HG03439 (cell line): ENCODE data around the gene THG1L.
"Not testable (repeated sequence)": the region's sequence is repeated elsewhere in the genome, so short reads cannot be mapped to it uniquely, and the experiment has no call there.

Experiments
- ATAC-seq: cut with Tn5 transposase; IDR thresholded peaks from one replicate; pipeline ENCODE4 v1.9.1; 2021; ENCODE audit warnings: mild to moderate bottlenecking, moderate library complexity; ENCODE audit not compliant: unreplicated experiment

The THG1L gene

DNA sequence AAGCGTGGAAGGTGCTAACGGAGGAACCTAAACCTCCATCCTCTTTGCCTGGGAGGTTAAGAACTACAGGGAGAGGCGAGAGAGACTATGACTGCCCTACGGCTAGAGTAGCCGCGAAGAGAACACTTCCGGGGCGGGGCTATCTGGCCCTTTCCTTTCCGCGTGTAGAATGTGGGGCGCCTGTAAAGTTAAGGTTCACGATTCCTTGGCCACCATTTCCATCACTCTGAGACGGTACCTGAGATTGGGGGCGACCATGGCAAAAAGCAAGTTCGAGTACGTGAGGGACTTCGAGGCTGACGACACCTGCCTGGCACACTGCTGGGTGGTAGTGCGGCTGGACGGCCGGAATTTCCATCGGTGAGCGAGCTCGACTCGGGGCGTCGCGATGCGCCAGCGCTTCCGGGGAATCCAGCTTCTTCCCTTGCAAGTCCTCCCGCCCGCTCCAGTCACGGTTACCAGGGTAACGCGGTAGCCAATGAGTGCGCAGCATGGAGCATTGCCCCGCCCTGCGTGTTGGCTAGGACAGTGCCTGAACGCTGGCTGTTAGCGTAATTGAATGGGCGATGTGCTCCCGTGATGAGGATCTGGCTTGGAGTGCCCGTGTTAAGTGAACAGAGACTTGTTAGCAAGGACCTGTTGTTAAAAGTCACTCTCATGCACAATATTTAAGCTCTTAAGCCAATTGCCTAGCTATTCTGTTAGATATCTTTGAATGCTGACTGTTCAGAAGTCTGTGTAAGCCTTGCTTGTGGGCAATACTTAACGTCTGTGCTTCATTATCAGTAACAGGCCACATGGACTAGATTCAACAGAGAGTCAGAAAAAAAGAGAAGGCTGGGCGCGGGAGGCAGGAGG is at the start of gene THG1L:
Gene THG1L (plus strand): TSS at position 149 of the 858 bp plus-strand sequence. CDS start 21 bp downstream, at position 170.
- ATAC-seq, result peak; percentile 94

- no peak for ATAC-seq
Observed at GRCh38 chr5:157682257-157682656, 49.0 kb upstream of the THG1L start.

DNA sequence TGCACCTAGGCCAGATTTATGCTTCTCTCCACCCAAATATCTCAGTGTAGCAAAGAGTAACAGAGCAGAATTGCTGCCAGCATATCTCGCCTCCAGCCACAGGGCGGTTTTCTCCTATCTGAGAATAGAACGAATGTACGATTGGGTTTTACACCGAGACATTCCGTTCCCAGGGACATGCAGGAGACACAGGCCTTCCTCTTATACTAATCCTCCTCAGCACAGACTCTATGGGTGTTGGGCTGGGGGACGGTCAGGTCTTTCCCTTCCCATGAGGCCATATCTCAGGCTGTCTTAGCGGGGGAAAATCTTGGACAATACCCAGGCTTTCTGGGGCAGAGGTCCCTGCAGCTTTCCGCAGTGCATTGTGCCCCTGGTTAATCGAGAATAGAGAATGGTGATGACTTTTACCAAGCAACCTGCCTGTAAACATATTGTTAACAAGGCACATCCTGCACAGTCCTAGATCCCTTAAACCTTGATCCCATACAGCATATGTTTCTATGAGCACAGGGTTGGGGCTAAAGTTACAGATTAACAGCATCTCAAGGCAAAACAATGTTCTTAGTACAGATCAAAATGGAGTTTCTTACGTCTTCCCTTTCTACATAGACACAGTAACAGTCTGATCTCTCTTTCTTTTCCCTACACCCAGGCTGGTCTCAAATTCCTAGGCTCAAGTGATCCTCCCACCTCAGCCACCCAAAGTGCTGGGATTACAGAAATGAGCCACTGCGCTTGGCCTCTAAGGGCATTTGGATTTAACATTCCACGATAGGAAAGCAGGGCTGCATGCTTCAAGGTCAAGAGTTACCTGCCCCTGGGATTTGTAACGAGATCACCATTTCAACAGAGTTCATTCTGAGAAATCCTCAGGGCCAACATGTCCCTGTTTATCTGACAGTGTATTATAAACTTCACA is 44.7 kb upstream of the THG1L start:
- not testable (repeated sequence) for ATAC-seq

DNA sequence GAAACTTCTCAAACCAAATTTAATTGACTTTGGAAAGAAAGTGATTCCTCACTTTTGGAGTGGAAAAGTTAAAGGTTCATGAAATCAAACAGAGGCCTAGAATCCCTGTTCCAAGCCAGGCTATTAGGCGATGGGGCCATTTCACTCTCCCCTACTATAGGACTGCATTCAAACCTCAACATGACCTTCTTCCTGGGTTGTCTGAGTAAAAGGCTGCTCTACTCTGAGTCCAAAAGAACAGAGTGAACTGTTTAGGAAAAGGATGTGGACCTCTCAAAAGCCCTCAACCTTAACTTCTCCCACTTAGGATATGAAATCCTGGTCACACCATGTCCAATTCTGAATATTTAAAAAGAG is 44.0 kb upstream of the THG1L start:
- no peak for ATAC-seq

DNA sequence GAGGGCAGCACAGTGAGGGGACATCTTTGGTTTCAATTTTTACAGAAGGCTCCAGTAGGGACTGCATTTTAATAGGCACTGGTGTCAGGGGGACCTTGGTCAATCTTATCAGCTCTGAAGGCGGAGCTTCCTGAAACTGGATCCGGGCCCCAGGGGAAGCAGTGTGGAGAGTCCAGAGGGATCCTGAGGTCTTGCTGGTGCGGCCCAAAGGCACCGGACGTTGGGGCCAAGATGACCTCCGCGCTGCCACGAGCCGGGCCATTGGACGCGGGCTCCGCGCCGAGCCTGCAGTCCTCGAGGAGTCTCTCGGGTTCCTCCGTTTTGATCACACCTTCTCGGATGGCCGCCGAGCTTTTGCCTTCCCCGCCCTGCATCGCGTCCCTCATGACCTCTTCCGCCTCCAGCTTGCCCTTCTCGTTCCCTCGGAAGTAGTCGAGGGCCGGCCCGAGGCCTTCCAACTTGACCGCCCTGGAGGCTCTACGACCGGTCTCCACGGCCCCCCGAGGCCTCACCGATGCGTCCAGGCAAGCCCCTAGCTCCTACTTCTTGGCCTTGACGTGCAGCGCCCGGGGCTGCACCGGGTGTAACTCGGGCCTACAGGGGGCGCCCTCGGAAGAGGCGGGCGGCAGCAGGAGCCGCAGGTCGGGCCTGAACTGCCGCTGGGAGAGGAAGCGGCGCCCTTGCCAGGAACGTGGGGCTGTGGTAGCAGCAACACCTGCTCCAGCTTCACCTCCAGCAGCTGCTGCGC is 41.1 kb upstream of the THG1L start:
- ATAC-seq, result no peak

DNA sequence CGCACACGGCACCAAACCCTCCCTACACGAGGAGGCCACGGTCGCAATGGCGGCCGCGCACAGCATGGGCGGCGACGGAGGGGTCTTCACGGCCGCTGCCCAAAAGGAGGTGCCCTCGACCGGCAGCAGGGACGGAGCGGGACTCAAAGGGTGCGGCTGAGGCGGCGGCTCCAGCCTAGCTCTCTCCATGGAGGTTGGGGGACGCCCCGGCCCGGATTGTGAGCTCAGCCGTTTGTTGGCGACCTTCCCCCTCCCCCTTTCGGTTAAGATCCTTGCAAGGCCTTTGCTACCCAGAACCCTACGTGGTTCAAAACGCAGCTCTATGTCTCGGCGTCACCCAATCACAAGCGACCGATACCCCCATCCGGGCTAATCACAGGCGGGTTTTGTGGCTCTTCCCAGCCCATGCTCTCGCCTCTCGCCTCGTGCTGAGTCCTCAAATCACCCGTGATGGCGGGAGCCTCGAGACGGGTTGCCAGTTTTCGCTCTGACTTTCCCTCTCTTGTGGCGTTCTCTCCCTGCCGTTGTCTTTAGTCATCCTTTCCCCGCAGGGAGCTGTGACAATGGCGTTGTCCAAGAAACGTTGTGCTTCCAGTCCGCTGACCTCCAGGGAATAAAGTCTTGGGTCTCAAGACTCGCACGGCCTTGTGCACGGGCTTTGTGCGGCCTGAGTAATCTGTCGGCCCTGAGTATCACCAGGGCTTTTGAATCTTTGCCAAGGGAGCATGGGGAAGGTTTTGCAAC is 40.4 kb upstream of the THG1L start:
- no peak for ATAC-seq

DNA sequence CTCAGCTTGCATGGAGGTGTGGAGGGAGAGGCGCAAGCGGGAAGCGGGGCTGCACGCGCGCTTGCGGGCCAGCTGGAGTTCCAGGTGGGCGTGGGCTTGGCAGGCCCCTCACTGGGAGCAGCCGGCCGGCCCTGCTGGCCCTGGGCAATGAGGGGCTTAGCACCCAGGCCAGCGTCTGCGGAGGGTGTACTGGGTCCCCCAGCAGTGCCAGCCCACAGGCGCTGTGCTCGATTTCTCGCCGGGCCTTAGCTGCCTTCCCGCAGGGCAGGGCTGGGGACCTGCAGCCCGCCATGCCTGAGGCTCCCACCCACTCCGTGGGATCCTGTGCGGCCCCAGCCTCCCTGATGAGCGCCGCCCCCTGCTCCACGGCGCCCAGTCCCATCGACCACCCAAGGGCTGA is 37.4 kb upstream of the THG1L start:
- not testable (repeated sequence) for ATAC-seq

DNA sequence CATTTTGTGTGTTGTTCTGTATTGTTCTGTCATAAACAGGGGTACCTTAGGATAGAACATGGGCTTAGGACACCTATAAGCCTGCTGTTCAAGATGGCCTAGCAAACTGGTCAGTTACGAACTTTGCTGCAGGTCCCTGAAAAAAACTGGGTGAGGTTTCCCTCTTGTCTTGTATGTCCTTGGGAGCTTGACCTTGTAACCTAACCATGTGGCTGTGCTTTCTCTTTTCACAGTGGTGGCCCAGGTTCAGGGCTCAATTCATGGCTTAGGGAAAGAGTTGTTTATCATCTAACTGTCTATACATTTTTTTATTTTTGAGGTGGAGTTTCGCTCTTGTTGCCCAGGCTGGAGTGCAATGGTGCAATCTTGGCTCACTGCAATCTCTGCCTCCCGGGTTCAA is 35.1 kb upstream of the THG1L start:
- not testable (repeated sequence) for ATAC-seq

DNA sequence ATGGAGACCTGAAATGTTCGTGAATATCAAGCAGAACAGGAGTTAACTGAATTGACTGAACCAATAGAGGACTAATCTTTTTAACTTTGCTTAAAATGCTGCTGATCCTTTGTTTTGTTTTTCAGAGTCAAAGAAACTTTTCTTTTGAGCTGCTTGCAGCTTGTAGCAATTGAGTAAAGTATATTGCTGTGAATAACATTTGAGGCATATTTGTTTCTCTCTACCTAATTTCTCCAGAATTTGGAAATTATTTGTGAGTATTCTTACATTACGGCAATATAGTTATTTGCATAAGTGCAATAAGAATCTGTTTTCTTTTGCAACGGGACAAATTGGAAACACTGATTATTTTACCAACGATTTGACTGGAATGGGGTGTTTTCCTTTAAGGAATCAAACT is 32.5 kb upstream of the THG1L start:
- not testable (repeated sequence) for ATAC-seq

DNA sequence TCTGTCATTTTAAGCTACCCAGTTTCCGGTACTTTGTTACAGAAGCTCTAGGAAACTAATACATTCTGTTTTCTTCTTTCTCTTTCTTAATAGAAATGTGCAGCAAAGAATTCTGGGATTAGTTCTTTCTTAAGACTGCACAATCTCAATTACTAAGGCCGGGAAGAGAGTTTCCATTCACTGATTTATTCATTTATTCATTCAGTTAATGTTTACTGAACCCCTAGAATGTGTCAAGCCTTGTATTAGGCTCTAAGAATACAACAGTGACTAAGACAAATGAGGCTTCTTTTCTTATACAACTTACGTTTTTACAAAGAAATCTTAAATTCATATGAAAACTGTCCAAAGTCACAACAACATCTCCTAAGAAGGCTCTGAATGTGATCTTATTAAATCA is 27.5 kb upstream of the THG1L start:
- no peak for ATAC-seq

DNA sequence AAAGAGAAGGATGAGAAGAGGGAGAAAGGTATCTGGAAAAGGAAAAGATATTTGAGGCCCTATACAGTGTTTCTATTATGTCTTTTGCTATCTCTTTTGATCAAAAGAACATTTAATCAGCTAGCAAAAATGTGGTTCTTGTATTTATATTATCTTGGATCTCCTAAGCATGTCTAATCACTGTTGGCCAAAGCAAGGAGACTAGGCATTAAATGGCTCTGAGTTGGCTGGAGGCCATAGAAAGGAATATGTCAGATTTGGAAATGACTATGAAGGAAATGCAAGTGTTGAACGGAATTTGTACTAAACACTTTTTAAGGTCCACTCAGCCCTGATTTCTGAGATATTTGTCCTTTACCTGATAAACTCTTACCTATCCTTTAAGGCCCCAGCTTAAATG is 22.4 kb upstream of the THG1L start:
- no peak for ATAC-seq

GRCh38 chr5:157709346-157709745 is 21.9 kb upstream of the THG1L start:
- no peak for ATAC-seq

GRCh38 chr5:157710431-157710830 is 20.8 kb upstream of the THG1L start:
- ATAC-seq, result no peak

DNA sequence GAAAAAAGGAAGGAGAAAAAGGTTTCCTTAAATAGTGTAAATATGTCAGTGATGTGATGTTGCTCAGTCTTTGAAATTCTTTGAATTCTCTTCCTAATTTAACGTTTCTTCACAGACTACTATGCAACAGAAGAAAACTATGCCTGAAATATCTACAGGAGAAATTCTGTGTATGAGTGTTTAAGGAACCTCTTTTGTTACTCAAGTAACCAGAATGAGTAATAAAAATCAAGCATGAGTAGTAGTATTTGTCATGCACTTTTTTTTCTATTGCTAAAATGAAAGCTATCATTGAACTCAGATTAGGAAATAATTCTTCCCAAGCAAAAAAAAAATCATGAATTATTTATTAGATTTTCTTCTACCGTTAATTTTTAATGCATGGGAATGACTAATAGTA is 20.3 kb upstream of the THG1L start:
- ATAC-seq, result no peak

DNA sequence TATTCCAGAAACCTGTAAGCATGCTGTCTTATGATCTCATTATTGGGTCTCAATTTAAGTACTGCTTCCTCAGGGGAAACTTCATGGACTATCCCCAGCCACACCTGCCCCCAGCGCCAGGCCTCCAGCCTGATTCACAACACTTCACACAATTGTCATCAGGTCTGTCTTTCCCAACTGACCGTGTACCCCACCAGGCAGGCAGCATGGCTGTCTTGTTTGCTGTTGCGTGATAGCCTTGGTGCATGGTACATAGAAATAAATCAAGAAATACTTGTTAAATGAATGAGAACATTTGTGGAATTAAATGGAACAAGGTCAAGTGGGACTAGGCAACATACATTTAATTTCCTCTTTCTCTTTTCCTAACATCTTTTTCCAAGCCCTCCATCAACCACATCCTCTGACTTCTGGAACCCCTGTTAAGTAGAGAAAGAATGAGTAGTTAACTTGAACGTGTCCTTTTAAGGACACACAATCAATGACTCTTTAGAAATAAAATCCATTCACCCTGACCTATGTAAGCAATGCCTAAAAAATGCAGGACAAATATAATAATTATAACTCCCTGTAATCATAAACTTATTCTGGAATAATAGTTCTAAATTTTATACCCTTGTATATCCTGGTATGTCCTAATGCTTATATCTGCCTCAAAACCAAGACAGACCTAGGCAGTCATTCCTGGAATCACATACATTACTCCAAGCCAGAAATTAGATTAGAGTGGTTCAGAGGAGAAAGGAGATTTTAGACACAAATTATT is 17.2 kb upstream of the THG1L start:
- ATAC-seq, result no peak

DNA sequence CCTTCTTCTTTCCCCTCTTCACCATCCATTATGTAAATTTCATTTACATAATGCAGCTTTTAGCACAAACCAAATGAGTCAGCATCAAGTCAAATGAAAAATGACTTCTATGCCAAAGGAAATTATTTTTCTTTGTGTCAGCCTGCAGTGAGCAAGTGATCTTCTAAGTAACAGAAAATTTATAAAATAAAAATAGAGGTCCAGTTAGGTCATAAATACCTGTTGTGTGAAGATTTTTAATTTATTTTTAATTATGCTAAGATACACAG is 16.7 kb upstream of the THG1L start:
- ATAC-seq, result no peak

DNA sequence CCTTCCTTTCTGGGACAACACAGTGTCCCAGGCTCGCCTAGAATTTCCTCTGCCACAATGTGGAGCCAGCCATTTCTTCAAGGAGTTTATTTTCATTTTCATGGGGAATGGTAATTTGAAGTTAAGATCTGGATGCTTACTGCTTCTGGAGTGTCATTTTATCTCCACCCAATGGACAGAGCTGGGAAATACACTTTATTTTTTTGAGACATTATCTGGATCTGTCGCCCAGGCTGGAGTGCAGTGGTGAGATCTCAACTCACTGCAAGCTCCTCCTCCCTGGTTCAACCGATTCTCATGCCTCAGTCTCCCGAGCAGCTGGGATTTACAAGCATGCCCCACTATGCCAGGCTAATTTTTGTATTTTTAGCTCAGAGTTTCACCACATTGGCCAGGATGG is 12.7 kb upstream of the THG1L start:
- ATAC-seq, result no peak

GRCh38 chr5:157719245-157719644 is 12.0 kb upstream of the THG1L start:
- ATAC-seq, result no peak

GRCh38 chr5:157721159-157721558 is 10.1 kb upstream of the THG1L start:
- ATAC-seq, result no peak

GRCh38 chr5:157722895-157723294 is 8.3 kb upstream of the THG1L start:
- ATAC-seq, result not testable (repeated sequence)
